Measurements from ENCODE around the gene VPS8.

DNA sequence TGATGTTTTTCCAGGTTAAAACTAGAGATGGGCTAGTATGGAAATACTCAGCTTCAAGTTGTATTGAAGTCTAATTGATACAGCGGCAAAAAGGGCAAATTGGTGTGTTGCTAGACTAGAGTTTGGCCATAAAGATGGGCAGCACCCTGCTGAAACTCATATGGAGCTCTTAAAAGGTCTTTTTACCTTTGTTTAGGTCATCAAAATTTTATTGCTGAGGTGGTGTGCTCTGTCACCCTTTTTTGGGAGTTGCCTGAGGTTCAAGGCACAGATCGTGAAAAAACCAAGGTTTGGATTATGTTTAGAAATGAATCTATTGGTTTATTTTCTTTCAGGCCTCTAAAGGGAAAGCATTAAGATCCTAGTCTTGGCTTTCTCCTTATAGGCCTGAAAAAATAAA lies 38.2 kb downstream of the VPS8 start:
- TF ChIP-seq, protein P1, sequence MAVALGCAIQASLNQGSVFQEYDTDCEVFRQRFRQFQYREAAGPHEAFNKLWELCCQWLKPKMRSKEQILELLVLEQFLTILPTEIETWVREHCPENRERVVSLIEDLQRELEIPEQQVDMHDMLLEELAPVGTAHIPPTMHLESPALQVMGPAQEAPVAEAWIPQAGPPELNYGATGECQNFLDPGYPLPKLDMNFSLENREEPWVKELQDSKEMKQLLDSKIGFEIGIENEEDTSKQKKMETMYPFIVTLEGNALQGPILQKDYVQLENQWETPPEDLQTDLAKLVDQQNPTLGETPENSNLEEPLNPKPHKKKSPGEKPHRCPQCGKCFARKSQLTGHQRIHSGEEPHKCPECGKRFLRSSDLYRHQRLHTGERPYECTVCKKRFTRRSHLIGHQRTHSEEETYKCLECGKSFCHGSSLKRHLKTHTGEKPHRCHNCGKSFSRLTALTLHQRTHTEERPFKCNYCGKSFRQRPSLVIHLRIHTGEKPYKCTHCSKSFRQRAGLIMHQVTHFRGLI (tag by site-specific recombination; IDR thresholded peaks at IDR 0.05): no peak
- TF ChIP-seq, protein P2, sequence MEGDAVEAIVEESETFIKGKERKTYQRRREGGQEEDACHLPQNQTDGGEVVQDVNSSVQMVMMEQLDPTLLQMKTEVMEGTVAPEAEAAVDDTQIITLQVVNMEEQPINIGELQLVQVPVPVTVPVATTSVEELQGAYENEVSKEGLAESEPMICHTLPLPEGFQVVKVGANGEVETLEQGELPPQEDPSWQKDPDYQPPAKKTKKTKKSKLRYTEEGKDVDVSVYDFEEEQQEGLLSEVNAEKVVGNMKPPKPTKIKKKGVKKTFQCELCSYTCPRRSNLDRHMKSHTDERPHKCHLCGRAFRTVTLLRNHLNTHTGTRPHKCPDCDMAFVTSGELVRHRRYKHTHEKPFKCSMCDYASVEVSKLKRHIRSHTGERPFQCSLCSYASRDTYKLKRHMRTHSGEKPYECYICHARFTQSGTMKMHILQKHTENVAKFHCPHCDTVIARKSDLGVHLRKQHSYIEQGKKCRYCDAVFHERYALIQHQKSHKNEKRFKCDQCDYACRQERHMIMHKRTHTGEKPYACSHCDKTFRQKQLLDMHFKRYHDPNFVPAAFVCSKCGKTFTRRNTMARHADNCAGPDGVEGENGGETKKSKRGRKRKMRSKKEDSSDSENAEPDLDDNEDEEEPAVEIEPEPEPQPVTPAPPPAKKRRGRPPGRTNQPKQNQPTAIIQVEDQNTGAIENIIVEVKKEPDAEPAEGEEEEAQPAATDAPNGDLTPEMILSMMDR (tag by site-specific recombination; IDR thresholded peaks at IDR 0.05): no peak
- TF ChIP-seq, protein P3, sequence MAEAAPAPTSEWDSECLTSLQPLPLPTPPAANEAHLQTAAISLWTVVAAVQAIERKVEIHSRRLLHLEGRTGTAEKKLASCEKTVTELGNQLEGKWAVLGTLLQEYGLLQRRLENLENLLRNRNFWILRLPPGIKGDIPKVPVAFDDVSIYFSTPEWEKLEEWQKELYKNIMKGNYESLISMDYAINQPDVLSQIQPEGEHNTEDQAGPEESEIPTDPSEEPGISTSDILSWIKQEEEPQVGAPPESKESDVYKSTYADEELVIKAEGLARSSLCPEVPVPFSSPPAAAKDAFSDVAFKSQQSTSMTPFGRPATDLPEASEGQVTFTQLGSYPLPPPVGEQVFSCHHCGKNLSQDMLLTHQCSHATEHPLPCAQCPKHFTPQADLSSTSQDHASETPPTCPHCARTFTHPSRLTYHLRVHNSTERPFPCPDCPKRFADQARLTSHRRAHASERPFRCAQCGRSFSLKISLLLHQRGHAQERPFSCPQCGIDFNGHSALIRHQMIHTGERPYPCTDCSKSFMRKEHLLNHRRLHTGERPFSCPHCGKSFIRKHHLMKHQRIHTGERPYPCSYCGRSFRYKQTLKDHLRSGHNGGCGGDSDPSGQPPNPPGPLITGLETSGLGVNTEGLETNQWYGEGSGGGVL (tag by site-specific recombination; IDR thresholded peaks at IDR 0.05): no peak
- TF ChIP-seq ZNF560 (tag by site-specific recombination; IDR thresholded peaks at IDR 0.05; ENCODE audit: borderline replicate concordance): no peak
- TF ChIP-seq, protein P4, sequence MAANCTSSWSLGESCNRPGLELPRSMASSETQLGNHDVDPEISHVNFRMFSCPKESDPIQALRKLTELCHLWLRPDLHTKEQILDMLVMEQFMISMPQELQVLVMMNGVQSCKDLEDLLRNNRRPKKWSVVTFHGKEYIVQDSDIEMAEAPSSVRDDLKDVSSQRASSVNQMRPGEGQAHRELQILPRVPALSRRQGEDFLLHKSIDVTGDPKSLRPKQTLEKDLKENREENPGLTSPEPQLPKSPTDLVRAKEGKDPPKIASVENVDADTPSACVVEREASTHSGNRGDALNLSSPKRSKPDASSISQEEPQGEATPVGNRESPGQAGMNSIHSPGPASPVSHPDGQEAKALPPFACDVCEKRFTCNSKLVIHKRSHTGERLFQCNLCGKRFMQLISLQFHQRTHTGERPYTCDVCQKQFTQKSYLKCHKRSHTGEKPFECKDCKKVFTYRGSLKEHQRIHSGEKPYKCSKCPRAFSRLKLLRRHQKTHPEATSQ (tag by site-specific recombination; IDR thresholded peaks at IDR 0.05): no peak
- no peak for TF ChIP-seq ZNF629 (tag by site-specific recombination; IDR thresholded peaks at IDR 0.05)
- TF ChIP-seq ZNF660 (tag by site-specific recombination; IDR thresholded peaks at IDR 0.05): no peak
- TF ChIP-seq YY1 (tag by site-specific recombination; IDR thresholded peaks at IDR 0.05): no peak
- TF ChIP-seq ZNF221 (tag by site-specific recombination; IDR thresholded peaks at IDR 0.05; ENCODE audit: borderline replicate concordance): no peak
- TF ChIP-seq, protein P5, sequence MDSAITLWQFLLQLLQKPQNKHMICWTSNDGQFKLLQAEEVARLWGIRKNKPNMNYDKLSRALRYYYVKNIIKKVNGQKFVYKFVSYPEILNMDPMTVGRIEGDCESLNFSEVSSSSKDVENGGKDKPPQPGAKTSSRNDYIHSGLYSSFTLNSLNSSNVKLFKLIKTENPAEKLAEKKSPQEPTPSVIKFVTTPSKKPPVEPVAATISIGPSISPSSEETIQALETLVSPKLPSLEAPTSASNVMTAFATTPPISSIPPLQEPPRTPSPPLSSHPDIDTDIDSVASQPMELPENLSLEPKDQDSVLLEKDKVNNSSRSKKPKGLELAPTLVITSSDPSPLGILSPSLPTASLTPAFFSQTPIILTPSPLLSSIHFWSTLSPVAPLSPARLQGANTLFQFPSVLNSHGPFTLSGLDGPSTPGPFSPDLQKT (IDR thresholded peaks at IDR 0.05; ENCODE audit: borderline replicate concordance, low read depth, low read length): no peak
- no peak for TF ChIP-seq ZNF184 (tag by site-specific recombination; IDR thresholded peaks at IDR 0.05)

Data from HEK293 (cell line).